K562 (cell line): ENCODE results near the gene FERMT3.

Experiments
- FOXM1 ChIP-seq, 2 experiments: fragments of 450-650 bp in 1 of 2; sonication (generic) in 1 of 2; formaldehyde crosslinking in 1 of 2; IDR thresholded peaks; 2 replicates each; pipeline versions ENCODE4 v1.6.1 to v1.9.0; 2017 to 2022; ENCODE audit warnings: low read depth in 2 of 2, mild to moderate bottlenecking in 2 of 2, missing genetic modification reagents in 1 of 2, moderate library complexity in 1 of 2
- JUN ChIP-seq, 2 experiments: sonication (generic) in 1 of 2; formaldehyde crosslinking in 1 of 2; IDR thresholded peaks; 2 replicates each; pipeline versions ENCODE4 v1.6.1 to v1.8.0; 2012 to 2022; ENCODE audit warnings: borderline replicate concordance in 2 of 2, mild to moderate bottlenecking in 2 of 2, improper control_type of control experiment in 1 of 2, low read depth in 1 of 2, low read length in 1 of 2, missing genetic modification reagents in 1 of 2
- TF ChIP-seq, protein P1 (sequence below), 3 experiments: IDR thresholded peaks in 2 of 3; conservative IDR thresholded peaks in 1 of 3; 2 replicates each; pipeline ENCODE4 v1.5.1; 2011 to 2012; ENCODE audit warnings: low read length in 3 of 3, mild to moderate bottlenecking in 3 of 3, control low read depth in 2 of 3, improper control_type of control experiment in 1 of 3, inconsistent platforms in 1 of 3, low read depth in 1 of 3, mixed read lengths in 1 of 3, moderate library complexity in 1 of 3; ENCODE audit not compliant: insufficient read depth in 2 of 3

DNA sequence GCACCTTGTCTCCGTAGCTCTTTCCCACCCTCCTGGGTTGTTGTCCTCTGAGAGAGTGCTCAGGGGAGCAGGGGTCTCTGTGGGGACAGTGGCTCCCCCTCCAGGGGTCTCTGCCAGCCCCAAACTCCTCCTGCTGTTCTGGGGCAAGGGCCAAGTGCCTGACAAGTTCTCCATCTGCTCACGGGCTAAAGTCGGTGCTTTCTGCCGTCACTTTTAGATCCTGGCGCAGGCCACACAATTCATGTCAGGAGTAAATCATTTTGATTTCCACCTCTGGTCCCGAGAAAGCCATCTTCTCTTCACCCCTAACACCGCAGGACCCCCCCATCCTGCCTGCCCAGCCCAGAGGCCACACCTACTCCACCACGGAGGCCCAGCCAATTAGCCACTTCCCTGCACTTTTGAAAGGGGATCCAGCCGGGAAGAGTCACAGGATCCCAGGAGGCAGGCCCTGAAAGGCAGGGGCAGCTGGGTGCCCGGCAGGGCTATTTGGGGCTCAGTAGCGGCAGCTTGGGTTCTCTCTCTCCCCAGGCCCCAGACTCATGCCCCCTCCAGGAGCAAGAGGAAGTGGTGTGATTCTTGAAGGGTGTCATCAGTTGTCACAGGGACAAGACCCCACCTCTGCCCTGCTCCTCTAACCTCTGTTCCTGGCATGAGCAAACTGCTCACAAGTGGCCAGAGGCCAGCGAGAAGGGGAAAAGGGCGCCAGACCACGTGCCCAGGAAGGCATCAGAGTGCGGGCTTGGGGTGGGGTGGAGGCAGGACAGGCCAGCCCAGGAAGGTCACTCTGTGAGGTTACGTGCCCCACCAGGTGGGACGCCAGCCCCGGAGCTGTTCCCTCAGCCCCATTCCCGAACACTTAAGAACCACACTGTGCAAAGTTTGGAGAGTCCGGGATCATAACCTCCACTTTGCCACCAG lies 41.9 kb upstream of the FERMT3 start:
- no peak for TF ChIP-seq JUN (IDR thresholded peaks at IDR 0.05; ENCODE audit: borderline replicate concordance, low read depth, low read length)
- no peak for TF ChIP-seq JUN (CRISPR knock-in tag; IDR thresholded peaks at IDR 0.05; ENCODE audit: borderline replicate concordance)
- TF ChIP-seq FOXM1 (IDR thresholded peaks at IDR 0.05; ENCODE audit: low read depth), result no peak
- TF ChIP-seq FOXM1 (CRISPR knock-in tag; IDR thresholded peaks at IDR 0.05; ENCODE audit: low read depth), result no peak
- TF ChIP-seq, protein P1, sequence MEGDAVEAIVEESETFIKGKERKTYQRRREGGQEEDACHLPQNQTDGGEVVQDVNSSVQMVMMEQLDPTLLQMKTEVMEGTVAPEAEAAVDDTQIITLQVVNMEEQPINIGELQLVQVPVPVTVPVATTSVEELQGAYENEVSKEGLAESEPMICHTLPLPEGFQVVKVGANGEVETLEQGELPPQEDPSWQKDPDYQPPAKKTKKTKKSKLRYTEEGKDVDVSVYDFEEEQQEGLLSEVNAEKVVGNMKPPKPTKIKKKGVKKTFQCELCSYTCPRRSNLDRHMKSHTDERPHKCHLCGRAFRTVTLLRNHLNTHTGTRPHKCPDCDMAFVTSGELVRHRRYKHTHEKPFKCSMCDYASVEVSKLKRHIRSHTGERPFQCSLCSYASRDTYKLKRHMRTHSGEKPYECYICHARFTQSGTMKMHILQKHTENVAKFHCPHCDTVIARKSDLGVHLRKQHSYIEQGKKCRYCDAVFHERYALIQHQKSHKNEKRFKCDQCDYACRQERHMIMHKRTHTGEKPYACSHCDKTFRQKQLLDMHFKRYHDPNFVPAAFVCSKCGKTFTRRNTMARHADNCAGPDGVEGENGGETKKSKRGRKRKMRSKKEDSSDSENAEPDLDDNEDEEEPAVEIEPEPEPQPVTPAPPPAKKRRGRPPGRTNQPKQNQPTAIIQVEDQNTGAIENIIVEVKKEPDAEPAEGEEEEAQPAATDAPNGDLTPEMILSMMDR (IDR thresholded peaks at IDR 0.05 in 2 of 3, conservative IDR thresholded peaks at IDR 0.05 in 1 of 3; ENCODE audit: insufficient read depth in 2 of 3, low read depth in 1 of 3, low read length in 3 of 3), result no peak
